ENCODE measurements around the gene CYB561D1. TPM values are rescaled to one million over a fixed set of nuclear protein-coding genes. Genes with fewer than 3 reads are reported as not detected.
A peak's percentile ranks its signal among the peaks of the same experiment; 100 is the strongest.

CYB561D1 gene
- total and polyA plus RNA-seq, 2 experiments from 2014 or later, result 5.9 to 9.6 TPM

DNA sequence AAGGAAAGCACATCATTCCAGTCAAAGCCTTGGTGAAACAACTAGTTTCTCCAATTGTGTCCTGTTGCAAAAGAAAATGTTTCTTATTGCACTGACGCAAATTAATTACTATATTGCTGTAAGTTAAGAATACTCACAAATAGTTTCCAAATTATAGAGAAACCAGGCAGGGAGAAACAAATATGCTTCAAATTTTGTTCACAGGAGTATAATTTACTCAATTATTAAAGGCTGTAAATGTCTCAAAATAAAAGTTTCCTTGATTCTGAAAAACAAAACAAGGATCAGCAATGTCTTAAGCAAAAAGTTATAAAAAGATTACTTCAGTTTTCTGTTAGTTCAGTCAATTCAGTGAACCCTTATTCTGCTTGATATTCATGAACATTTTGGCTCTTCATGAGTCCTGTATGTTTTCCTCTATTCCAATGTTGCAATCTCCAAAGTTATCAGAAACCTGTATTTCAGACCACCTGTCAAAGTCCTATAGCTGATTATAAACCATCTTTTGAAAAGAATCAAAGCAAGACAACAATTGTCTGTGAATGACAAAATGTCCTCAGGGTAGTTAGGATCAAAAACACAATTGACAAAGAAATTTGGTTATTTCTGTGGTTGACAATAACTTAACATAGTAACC, 39.3 kb upstream of the CYB561D1 start:
- H3K4me1 ChIP-seq (ENCODE audit: insufficient read depth), result no peaks in the 10 kb centered on the region
- H2AFZ ChIP-seq, result no peak overlapping the region
- WGBS, 2 experiments (ENCODE audit: low coverage in 1 of 2, low lambda C conversion rate in 2 of 2, missing lambda C conversion rate in 2 of 2), result 73 to 79% methylated on average over 1 of the region's 1 CpG
- no peaks in the 10 kb centered on the region for H4K20me1 ChIP-seq (ENCODE audit: insufficient read depth)
- H3F3A ChIP-seq (ENCODE audit: insufficient read depth), result no peaks in the 10 kb centered on the region
- no peaks in the 10 kb centered on the region for H3K79me2 ChIP-seq (ENCODE audit: insufficient read depth)
- H3K27ac ChIP-seq, result no peak overlapping the region
- H3K9me2 ChIP-seq (ENCODE audit: insufficient read depth), result no peaks in the 10 kb centered on the region
- no peak overlapping the region for H3K4me2 ChIP-seq (ENCODE audit: unreplicated experiment)
- H3K36me3 ChIP-seq (ENCODE audit: low read depth), result no peaks in the 10 kb centered on the region
- TF ChIP-seq EZH2 (IDR thresholded peaks at IDR 0.05; ENCODE audit: insufficient read depth, poor library complexity, severe bottlenecking), result no peak
- no peak for TF ChIP-seq EZH2phosphoT487 (IDR thresholded peaks at IDR 0.05; ENCODE audit: insufficient read depth, low read depth)
- H3K4me3 ChIP-seq, result no peak overlapping the region
- H3K9ac ChIP-seq, result no peak overlapping the region
- no peak for DNase-seq
- in situ Hi-C loops (cut with MboI), result no loop called here
- peaks cover 8% of the 10 kb centered on the region for H3K27me3 ChIP-seq (replicated peaks; ENCODE audit: insufficient read depth)
- no peaks in the 10 kb centered on the region for H3K9me3 ChIP-seq (ENCODE audit: low read depth)

- Histone ChIP-seq H3K27ac (no peak overlapping the region), H4K20me1 (ENCODE audit: insufficient read depth) (no peaks in the 10 kb centered on the region), H3F3A (ENCODE audit: insufficient read depth) (no peaks in the 10 kb centered on the region), H2AFZ (no peak overlapping the region), H3K9ac (no peak overlapping the region), H3K9me2 (ENCODE audit: insufficient read depth) (no peaks in the 10 kb centered on the region), H3K79me2 (ENCODE audit: insufficient read depth) (no peaks in the 10 kb centered on the region), H3K9me3 (ENCODE audit: low read depth) (no peaks in the 10 kb centered on the region), H3K27me3 (replicated peaks; ENCODE audit: insufficient read depth) (peaks cover 13% of the 10 kb centered on the region), H3K36me3 (ENCODE audit: low read depth) (no peaks in the 10 kb centered on the region), H3K4me2 (ENCODE audit: unreplicated experiment) (no peak overlapping the region), H3K4me1 (ENCODE audit: insufficient read depth) (no peaks in the 10 kb centered on the region), H3K4me3 (no peak overlapping the region)
- in situ Hi-C loops (cut with MboI), result no loop called here
- DNase-seq, result no peak
- no peak for TF ChIP-seq EZH2phosphoT487 (IDR thresholded peaks at IDR 0.05; ENCODE audit: insufficient read depth, low read depth)
- TF ChIP-seq EZH2 (IDR thresholded peaks at IDR 0.05; ENCODE audit: insufficient read depth, poor library complexity, severe bottlenecking), result no peak
- WGBS, 2 experiments (ENCODE audit: low coverage in 1 of 2, low lambda C conversion rate in 2 of 2, missing lambda C conversion rate in 2 of 2), result 54 to 56% methylated on average over 4 of the region's 4 CpGs
Observed at GRCh38 chr1:109457819-109458218, 36.1 kb upstream of the CYB561D1 start.

DNA sequence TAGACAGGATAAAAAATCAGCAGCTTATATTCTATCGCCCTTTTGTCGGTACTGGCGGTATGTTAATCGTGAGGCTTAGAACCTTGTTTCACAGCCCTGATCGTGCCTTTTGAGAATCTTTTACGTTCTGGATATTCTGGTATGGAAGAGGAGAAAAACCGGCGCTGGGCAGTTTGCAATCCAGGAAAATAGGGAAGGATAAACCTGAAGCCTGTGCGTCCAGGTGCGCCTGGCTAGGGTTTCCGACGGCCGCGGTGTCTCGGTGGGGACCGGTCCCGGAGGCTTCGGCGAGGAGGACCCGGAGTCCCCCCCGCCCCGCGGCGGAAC, 27.8 kb upstream of the CYB561D1 start:
- in situ Hi-C loops (cut with MboI), result no loop called here
- Histone ChIP-seq H3K4me2 (ENCODE audit: unreplicated experiment) (peak overlapping the region; percentile 67), H3K36me3 (ENCODE audit: low read depth) (no peaks in the 10 kb centered on the region), H3K79me2 (ENCODE audit: insufficient read depth) (no peaks in the 10 kb centered on the region), H3F3A (ENCODE audit: insufficient read depth) (no peaks in the 10 kb centered on the region), H3K9me2 (ENCODE audit: insufficient read depth) (no peaks in the 10 kb centered on the region), H2AFZ (peak overlapping the region; percentile 81), H3K27me3 (replicated peaks; ENCODE audit: insufficient read depth) (peaks cover 70% of the 10 kb centered on the region), H3K27ac (no peak overlapping the region), H3K4me1 (ENCODE audit: insufficient read depth) (no peaks in the 10 kb centered on the region), H3K9me3 (ENCODE audit: low read depth) (no peaks in the 10 kb centered on the region), H3K9ac (peak overlapping the region; percentile 52), H4K20me1 (ENCODE audit: insufficient read depth) (no peaks in the 10 kb centered on the region), H3K4me3 (peak overlapping the region; percentile 66)
- WGBS, 2 experiments (ENCODE audit: low coverage in 1 of 2, low lambda C conversion rate in 2 of 2, missing lambda C conversion rate in 2 of 2), result 2 to 4% methylated on average over 9 to 24 of the region's 24 CpGs
- DNase-seq, result peak; percentile 33
- no peak for TF ChIP-seq EZH2 (IDR thresholded peaks at IDR 0.05; ENCODE audit: insufficient read depth, poor library complexity, severe bottlenecking)
- TF ChIP-seq EZH2phosphoT487 (IDR thresholded peaks at IDR 0.05; ENCODE audit: insufficient read depth, low read depth), result no peak

GRCh38 chr1:109466452-109467300, 27.2 kb upstream of the CYB561D1 start, which contains the start of gene SYPL2:
SYPL2 (plus strand) TSS chr1:109466546; CDS start chr1:109466844, 298 bp downstream.
- H3F3A ChIP-seq (ENCODE audit: insufficient read depth), result no peaks in the 10 kb centered on the region
- 4 to 5% methylated on average over 42 to 69 of the region's 88 CpGs for WGBS, 2 experiments (ENCODE audit: low coverage in 1 of 2, low lambda C conversion rate in 2 of 2, missing lambda C conversion rate in 2 of 2)
- H3K9me2 ChIP-seq (ENCODE audit: insufficient read depth), result no peaks in the 10 kb centered on the region
- no peaks in the 10 kb centered on the region for H3K79me2 ChIP-seq (ENCODE audit: insufficient read depth)
- peak; percentile 64 for DNase-seq
- in situ Hi-C loops (cut with MboI), result no loop called here
- no peak for TF ChIP-seq EZH2phosphoT487 (IDR thresholded peaks at IDR 0.05; ENCODE audit: insufficient read depth, low read depth)
- peak; percentile 39 for TF ChIP-seq EZH2 (IDR thresholded peaks at IDR 0.05; ENCODE audit: insufficient read depth, poor library complexity, severe bottlenecking)
- peaks cover 74% of the 10 kb centered on the region for H3K27me3 ChIP-seq (replicated peaks; ENCODE audit: insufficient read depth)
- H3K36me3 ChIP-seq (ENCODE audit: low read depth), result no peaks in the 10 kb centered on the region
- H3K27ac ChIP-seq, result no peak within 1 kb of the TSS
- H2AFZ ChIP-seq, result peak within 1 kb of the TSS; percentile 81
- peak within 1 kb of the TSS; percentile 52 for H3K9ac ChIP-seq
- H3K4me1 ChIP-seq (ENCODE audit: insufficient read depth), result no peaks in the 10 kb centered on the region
- H3K4me2 ChIP-seq (ENCODE audit: unreplicated experiment), result peak within 1 kb of the TSS; percentile 67
- H3K4me3 ChIP-seq, result peak within 1 kb of the TSS; percentile 66
- H3K9me3 ChIP-seq (ENCODE audit: low read depth), result no peaks in the 10 kb centered on the region
- H4K20me1 ChIP-seq (ENCODE audit: insufficient read depth), result no peaks in the 10 kb centered on the region

Data from GM23248 (cell line).